IMR-90 (cell line): Measurements from ENCODE around the gene G3BP2. TPM values are rescaled to one million over a fixed set of nuclear protein-coding genes. Genes with fewer than 3 reads are reported as not detected.

Source experiments
- ATAC-seq: fragments of 200-7000 bp; cut with Tn5 transposase; 2 replicates; pipeline ENCODE4 v1.9.1; 2020; ENCODE audit warnings: low read depth, mild to moderate bottlenecking, moderate library complexity
- BruUV-seq: library from RNA; stranded (reverse); fragments of 400-500 nt; replicated peaks from 2 replicates; lab custom pipeline; 2021; lab: Mats Ljungman, UMichigan
- CTCF ChIA-PET: fragments of 300-600 bp; formaldehyde crosslinking; extraction: SDS; loops from one replicate; lab custom pipeline; 2021; ENCODE audit warnings: antibody characterized with exemption; lab: Yijun Ruan, JAX
- POLR2A ChIA-PET: fragments of 300-600 bp; sonication (Branson Sonifier 250); formaldehyde crosslinking; loops from one replicate; lab custom pipeline; 2022; ENCODE audit warnings: antibody characterized with exemption; ENCODE audit not compliant: unreplicated experiment; lab: Charles Lee
- DNase-seq: peaks from one replicate; pipeline ENCODE4 v3.0.0; 2013
- H2AFZ ChIP-seq: replicated peaks from 2 replicates; pipeline ENCODE3; 2013; ENCODE audit warnings: low read length, mild to moderate bottlenecking; ENCODE audit not compliant: poor library complexity
- H2AK5ac ChIP-seq: 2 replicates; pipeline ENCODE4 v1.6.1; 2013; ENCODE audit warnings: low read depth, low read length, inconsistent platforms
- H2AK9ac ChIP-seq: replicated peaks from 2 replicates; pipeline ENCODE3; 2013; ENCODE audit warnings: mild to moderate bottlenecking, low read depth, low read length, moderate library complexity; ENCODE audit not compliant: poor library complexity
- H2BK120ac ChIP-seq: 2 replicates; pipeline ENCODE4 v1.6.1; 2013; ENCODE audit warnings: low read depth, low read length, inconsistent platforms
- H2BK15ac ChIP-seq: 3 replicates; pipeline ENCODE4 v1.6.1; 2013; ENCODE audit warnings: low read depth, low read length, inconsistent platforms
- H2BK20ac ChIP-seq: 2 replicates; pipeline ENCODE4 v1.6.1; 2013; ENCODE audit warnings: low read depth, mild to moderate bottlenecking, inconsistent platforms, low read length, moderate library complexity
- H2BK5ac ChIP-seq: 2 replicates; pipeline ENCODE4 v1.6.1; 2013; ENCODE audit warnings: mild to moderate bottlenecking, low read depth, low read length, inconsistent platforms; ENCODE audit not compliant: poor library complexity, severe bottlenecking
- H3K14ac ChIP-seq: replicated peaks from 2 replicates; pipeline ENCODE4 v1.6.1; 2013; ENCODE audit warnings: low read depth, low read length, inconsistent platforms
- H3K18ac ChIP-seq: 2 replicates; pipeline ENCODE4 v1.6.1; 2013; ENCODE audit warnings: low read depth, low read length, control low read depth
- H3K23ac ChIP-seq: 2 replicates; pipeline ENCODE4 v1.6.1; 2013; ENCODE audit warnings: low read depth, low read length, inconsistent platforms
- H3K27ac ChIP-seq: 2 replicates; pipeline ENCODE4 v1.5.1; 2013; ENCODE audit warnings: mild to moderate bottlenecking, control low read depth, low read length; ENCODE audit not compliant: insufficient read depth
- H3K27me3 ChIP-seq: 2 replicates; pipeline ENCODE4 v1.6.1; 2013; ENCODE audit warnings: low read length; ENCODE audit not compliant: control insufficient read depth, insufficient read depth
- H3K36me3 ChIP-seq: 2 replicates; pipeline ENCODE4 v1.6.1; 2013; ENCODE audit warnings: low read length, mixed read lengths; ENCODE audit not compliant: control insufficient read depth, insufficient read depth
- H3K4ac ChIP-seq: 2 replicates; pipeline ENCODE4 v1.6.1; 2013; ENCODE audit warnings: low read depth, low read length, inconsistent platforms
- H3K4me1 ChIP-seq: 2 replicates; pipeline ENCODE4 v1.6.1; 2013; ENCODE audit warnings: low read length, mixed read lengths; ENCODE audit not compliant: control insufficient read depth, insufficient read depth
- H3K4me2 ChIP-seq: 2 replicates; pipeline ENCODE4 v1.6.1; 2013; ENCODE audit warnings: low read depth, mild to moderate bottlenecking, control low read depth, low read length, moderate library complexity
- H3K4me3 ChIP-seq: 2 replicates; pipeline ENCODE4 v1.5.1; 2013; ENCODE audit warnings: low read depth, mild to moderate bottlenecking, control low read depth, low read length, moderate library complexity; ENCODE audit not compliant: insufficient read depth
- H3K56ac ChIP-seq: 2 replicates; pipeline ENCODE4 v1.6.1; 2013; ENCODE audit warnings: low read length, inconsistent platforms; ENCODE audit not compliant: insufficient read depth; ENCODE audit errors: extremely low read depth
- H3K79me1 ChIP-seq, 2 experiments: 2 replicates each; pipeline ENCODE4 v1.6.1; 2013; ENCODE audit warnings: low read length in 2 of 2, inconsistent platforms in 1 of 2, low read depth in 1 of 2
- H3K9ac ChIP-seq: 2 replicates; pipeline ENCODE4 v1.6.1; 2013; ENCODE audit warnings: low read depth, low read length, control low read depth
- H3K9me1 ChIP-seq: 2 replicates; pipeline ENCODE4 v1.6.1; 2013; ENCODE audit warnings: low read length, inconsistent platforms; ENCODE audit not compliant: insufficient read depth
- H3K9me3 ChIP-seq: 2 replicates; pipeline ENCODE4 v1.6.1; 2013; ENCODE audit warnings: low read length; ENCODE audit not compliant: control insufficient read depth, insufficient read depth
- H4K20me1 ChIP-seq: 2 replicates; pipeline ENCODE4 v1.6.1; 2013; ENCODE audit warnings: low read length, inconsistent platforms; ENCODE audit not compliant: insufficient read depth
- H4K5ac ChIP-seq: 2 replicates; pipeline ENCODE4 v1.6.1; 2013; ENCODE audit warnings: mild to moderate bottlenecking, low read depth, low read length, control low read depth
- H4K8ac ChIP-seq, 2 experiments: 2 replicates each; pipeline ENCODE4 v1.6.1; 2013; ENCODE audit warnings: low read depth in 2 of 2, low read length in 2 of 2, control low read depth in 1 of 2, inconsistent platforms in 1 of 2
- H4K91ac ChIP-seq: 2 replicates; pipeline ENCODE4 v1.6.1; 2013; ENCODE audit warnings: low read depth, low read length, inconsistent platforms; ENCODE audit not compliant: insufficient read depth
- BHLHE40 ChIP-seq: fragments of 150-350 bp; IDR thresholded peaks from 2 replicates; pipeline ENCODE4 v1.6.1; 2016; ENCODE audit warnings: mild to moderate bottlenecking, low read depth, low read length
- CTCF ChIP-seq: conservative IDR thresholded peaks from 2 replicates; pipeline ENCODE4 v1.5.1; 2012; ENCODE audit warnings: mild to moderate bottlenecking, low read depth, low read length, improper control_type of control experiment
- MAFK ChIP-seq: IDR thresholded peaks from 2 replicates; pipeline ENCODE4 v1.6.1; 2012; ENCODE audit warnings: low read depth, low read length, improper control_type of control experiment
- MXI1 ChIP-seq: IDR thresholded peaks from 2 replicates; pipeline ENCODE4 v1.6.1; 2012; ENCODE audit warnings: low read depth, mild to moderate bottlenecking, low read length, moderate library complexity, borderline replicate concordance
- NFE2L2 ChIP-seq: fragments of 150-350 bp; IDR thresholded peaks from 2 replicates; pipeline ENCODE4 v1.6.1; 2016; ENCODE audit warnings: low read depth, mild to moderate bottlenecking, low read length
- POLR2A ChIP-seq: IDR thresholded peaks from 2 replicates; pipeline ENCODE4 v1.6.1; 2012; ENCODE audit warnings: mild to moderate bottlenecking, low read depth, low read length
- RAD21 ChIP-seq: IDR thresholded peaks from 2 replicates; pipeline ENCODE4 v1.6.1; 2012; ENCODE audit warnings: low read length, improper control_type of control experiment
- SMC3 ChIP-seq: fragments of 150-350 bp; IDR thresholded peaks from 2 replicates; pipeline ENCODE4 v1.6.1; 2016; ENCODE audit warnings: low read depth, mild to moderate bottlenecking, antibody characterized with exemption, low read length, moderate library complexity
- WGBS, 2 experiments: methylation state at CpG; one replicate each; pipeline versions ENCODE4 v1.1.5 to v1.1.7; 2013; ENCODE audit warnings: missing lambda C conversion rate in 2 of 2; ENCODE audit not compliant: insufficient read length in 1 of 2; ENCODE audit errors: extremely low coverage in 2 of 2; 5-methylcytosine and 5-hydroxymethylcytosine counted together
- dilution Hi-C: fragments of 300-500 bp; cut with HindIII; formaldehyde crosslinking; loops from one replicate; pipeline ENCODE4 v1.14.3; 2018; ENCODE audit warnings: low sequenced_read_pairs; ENCODE audit not compliant: unreplicated experiment
- in situ Hi-C: fragments of 300-500 bp; cut with MboI; formaldehyde crosslinking; loops from 3 replicates; pipeline ENCODE4 v1.14.3; 2019; ENCODE audit warnings: low sequenced_read_pairs, inconsistent platforms, mixed read lengths
- intact Hi-C: fragments of 100-400 bp; cut with micrococcal nuclease; formaldehyde crosslinking; loops from 2 replicates; pipeline ENCODE4 v1.10.0; 2022
- polyA plus RNA-seq, 3 experiments: library from polyadenylated mRNA; depleted of rRNA; stranded (reverse); fragments of >200 nt; gene quantifications; 2 replicates each; pipeline ENCODE4 v1.2.3, GENCODE V29; 2012; ENCODE audit warnings: low replicate concordance in 1 of 3
- total RNA-seq: library from RNA; depleted of rRNA; stranded (reverse); fragments of >200 nt; gene quantifications from 2 replicates; pipeline ENCODE4 v1.2.3, GENCODE V29; 2012
- TF ChIP-seq, protein P1 (sequence below): fragments of 150-350 bp; IDR thresholded peaks from 2 replicates; pipeline ENCODE4 v1.6.1; 2016; ENCODE audit warnings: low read depth, mild to moderate bottlenecking, low read length, moderate library complexity, borderline replicate concordance

Gene G3BP2
- total and polyA plus RNA-seq, 2 of the 4 experiments (the other 2 are of a cell fraction): 80.5 to 183 TPM

GRCh38 chr4:75633846-75634245 is 39.4 kb downstream of the G3BP2 start:
- H2BK20ac ChIP-seq: no peak overlapping the region
- no peak overlapping the region for H2AK5ac ChIP-seq
- H3K27ac ChIP-seq: no peak overlapping the region
- no peak overlapping the region for H4K8ac ChIP-seq
- H3K9me3 ChIP-seq: no peaks in the 10 kb centered on the region
- ATAC-seq (no peak), DNase-seq (peak; percentile 40)
- H3K56ac ChIP-seq: no peak overlapping the region
- no peak overlapping the region for H4K5ac ChIP-seq
- H3K4me2 ChIP-seq: no peak overlapping the region
- H3K9me1 ChIP-seq: peaks cover 8% of the 10 kb centered on the region
- no TSS peak for BruUV-seq
- no peaks in the 10 kb centered on the region for H3K27me3 ChIP-seq
- H2AFZ ChIP-seq: no peak overlapping the region
- ChIA-PET POLR2A (no interaction called here), CTCF (no interaction called here)
- H3K4ac ChIP-seq: no peak overlapping the region
- no peak overlapping the region for H3K18ac ChIP-seq
- H3K36me3 ChIP-seq: no peaks in the 10 kb centered on the region
- no peak overlapping the region for H3K14ac ChIP-seq
- 60% methylated on average over 1 of the region's 2 CpGs; no CpG with 5 or more reads in 1 of the 2 experiments for WGBS, 2 experiments
- TF ChIP-seq SMC3: no peak
- no peak for TF ChIP-seq MXI1
- TF ChIP-seq BHLHE40: no peak
- no peak for TF ChIP-seq POLR2A
- no peak for TF ChIP-seq NFE2L2
- TF ChIP-seq CTCF: no peak
- TF ChIP-seq RAD21: no peak
- TF ChIP-seq, protein P1, sequence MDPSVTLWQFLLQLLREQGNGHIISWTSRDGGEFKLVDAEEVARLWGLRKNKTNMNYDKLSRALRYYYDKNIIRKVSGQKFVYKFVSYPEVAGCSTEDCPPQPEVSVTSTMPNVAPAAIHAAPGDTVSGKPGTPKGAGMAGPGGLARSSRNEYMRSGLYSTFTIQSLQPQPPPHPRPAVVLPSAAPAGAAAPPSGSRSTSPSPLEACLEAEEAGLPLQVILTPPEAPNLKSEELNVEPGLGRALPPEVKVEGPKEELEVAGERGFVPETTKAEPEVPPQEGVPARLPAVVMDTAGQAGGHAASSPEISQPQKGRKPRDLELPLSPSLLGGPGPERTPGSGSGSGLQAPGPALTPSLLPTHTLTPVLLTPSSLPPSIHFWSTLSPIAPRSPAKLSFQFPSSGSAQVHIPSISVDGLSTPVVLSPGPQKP: no peak
- TF ChIP-seq MAFK: no peak
- in situ Hi-C loops: no loop called here
- H3K79me1 ChIP-seq: no peaks in the 10 kb centered on the region
- H4K20me1 ChIP-seq: no peaks in the 10 kb centered on the region
- H3K23ac ChIP-seq: no peak overlapping the region
- dilution Hi-C loops: no loop called here
- no peak overlapping the region for H3K9ac ChIP-seq
- peaks cover 6% of the 10 kb centered on the region for H3K4me1 ChIP-seq
- H2BK15ac ChIP-seq: no peak overlapping the region; the same call in 2 of the 3 replicates
- no peak overlapping the region for H3K4me3 ChIP-seq
- intact Hi-C loops: no loop called here
- no peak overlapping the region for H4K91ac ChIP-seq
- H2BK5ac ChIP-seq: no peak overlapping the region
- H2AK9ac ChIP-seq: no peak overlapping the region
- H2BK120ac ChIP-seq: no peak overlapping the region
